GM21619 (cell line): ENCODE measurements around the gene CCM2L.

Source experiments
- ATAC-seq: cut with Tn5 transposase; IDR thresholded peaks from one replicate; pipeline ENCODE4 v1.9.1; 2021; ENCODE audit not compliant: unreplicated experiment

The CCM2L gene

GRCh38 chr20:32010101-32010500 is at the start of gene CCM2L:
Gene CCM2L (plus strand): TSS chr20:32010438. CDS start chr20:32010455, 17 bp downstream.
- no peak for ATAC-seq

DNA sequence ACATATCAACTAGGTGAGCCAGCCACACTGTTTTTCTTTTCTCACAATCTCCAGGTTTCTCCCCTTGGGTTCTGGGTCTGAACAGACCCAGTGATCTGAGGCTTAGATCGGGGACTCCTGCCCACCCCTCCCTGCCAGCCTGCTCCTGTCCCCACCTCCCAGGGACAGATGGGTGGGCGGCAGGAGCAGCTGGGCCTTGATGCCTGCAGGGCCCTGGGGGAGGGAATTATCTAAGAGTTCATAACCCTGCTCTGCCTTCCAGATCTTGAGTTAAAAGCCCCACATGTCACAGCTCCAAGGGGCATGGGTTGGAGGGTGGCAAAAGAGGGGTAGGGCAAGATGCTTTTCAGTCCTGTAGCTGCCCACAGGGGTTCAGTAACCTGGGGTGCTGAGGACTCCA is 47.5 kb upstream of the CCM2L start:
- no peak for ATAC-seq

DNA sequence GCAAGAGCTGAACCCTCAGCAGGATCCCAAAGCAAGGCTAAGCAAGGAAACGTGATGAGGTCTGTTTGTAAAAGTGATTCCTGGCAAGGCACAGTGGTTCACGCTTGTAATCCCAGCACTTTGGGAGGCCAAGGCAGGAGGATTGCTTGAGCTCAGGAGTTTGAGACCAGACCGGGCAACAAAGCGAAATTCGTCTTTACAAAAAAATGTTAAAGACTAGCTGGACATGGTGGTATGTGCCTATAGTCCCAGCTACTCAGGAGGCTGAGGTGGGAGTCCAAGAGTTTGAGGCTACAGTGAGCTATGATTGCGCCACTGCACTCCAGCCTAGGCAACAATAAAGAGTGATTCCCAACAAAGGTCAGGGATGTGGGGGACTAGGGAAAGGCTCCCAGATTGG is 46.3 kb upstream of the CCM2L start:
- ATAC-seq: no peak

GRCh38 chr20:31966991-31967655 is 43.1 kb upstream of the CCM2L start:
- no peak for ATAC-seq

DNA sequence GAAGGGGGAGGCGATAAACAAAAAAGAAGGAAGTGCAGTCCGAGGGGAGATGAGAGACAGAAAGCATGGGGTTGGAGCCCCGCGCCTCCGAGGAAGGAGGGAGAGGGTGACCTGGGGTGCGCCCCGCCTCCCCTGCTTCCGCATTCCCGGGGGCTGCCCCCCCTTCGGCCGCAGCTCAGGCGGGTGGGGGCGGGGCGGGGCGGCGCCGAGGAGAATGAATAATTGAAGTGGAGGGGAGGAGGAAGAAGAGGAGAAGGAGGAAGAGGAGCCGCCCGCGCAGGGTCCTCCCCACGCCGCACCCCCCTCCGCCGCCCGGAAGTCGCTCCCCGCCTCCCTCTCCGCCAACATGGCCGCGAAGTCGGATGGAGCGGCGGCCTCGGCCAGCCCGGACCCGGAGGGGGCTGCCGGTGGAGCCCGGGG is 42.4 kb upstream of the CCM2L start, which contains the start of gene XKR7:
XKR7 (plus strand) TSS at position 322 of the 420 bp plus-strand sequence; CDS start at position 347, 25 bp downstream.
- ATAC-seq: no peak

GRCh38 chr20:31968291-31969126 is 41.7 kb upstream of the CCM2L start:
- no peak for ATAC-seq

DNA sequence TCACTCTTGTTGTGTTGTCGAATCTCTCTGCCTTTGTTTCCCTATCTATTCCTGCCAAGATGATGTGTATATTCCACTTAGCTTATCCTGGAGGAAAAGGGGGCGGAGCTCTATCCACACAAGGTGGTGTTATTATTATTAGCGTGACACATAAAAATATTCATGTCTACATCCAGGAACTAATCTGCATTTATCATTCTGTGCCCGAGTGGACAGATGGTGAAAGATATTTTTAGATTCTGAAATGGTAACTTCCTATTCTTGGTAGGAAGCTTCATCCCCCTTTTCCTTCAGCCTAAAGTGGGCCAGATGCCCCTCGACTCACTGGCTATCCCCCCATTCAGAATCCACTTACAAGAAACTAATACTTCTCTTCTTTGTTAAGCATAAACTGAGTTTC is 40.2 kb upstream of the CCM2L start:
- no peak for ATAC-seq

DNA sequence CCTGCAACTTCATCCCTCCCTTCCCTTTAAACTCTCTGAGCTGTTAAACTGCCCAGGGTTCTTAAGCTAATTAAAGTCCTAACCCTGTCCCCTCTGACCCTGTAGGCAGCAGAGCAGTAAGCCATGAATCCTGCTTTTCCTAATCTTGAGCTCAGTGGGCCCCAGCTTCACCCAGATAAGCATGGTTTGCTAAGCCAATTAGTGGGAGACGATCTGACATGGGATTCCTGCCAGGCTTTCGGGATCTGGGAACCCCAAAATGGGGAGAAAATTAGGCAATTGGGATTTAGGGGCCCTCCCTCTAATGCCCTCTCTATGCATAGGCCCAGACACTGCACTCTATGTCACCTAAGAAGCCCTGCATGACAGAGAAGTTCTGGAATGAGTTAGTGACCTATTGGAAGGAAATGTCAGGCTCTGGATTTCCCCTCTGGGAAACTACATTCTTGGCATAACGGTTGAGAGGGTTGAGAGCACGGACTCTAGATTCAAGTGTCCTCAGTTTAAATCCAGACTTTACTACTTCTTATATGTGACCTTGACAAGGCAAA is 37.7 kb upstream of the CCM2L start:
- no peak for ATAC-seq

GRCh38 chr20:31974296-31974695 is 35.9 kb upstream of the CCM2L start:
- ATAC-seq: no peak

DNA sequence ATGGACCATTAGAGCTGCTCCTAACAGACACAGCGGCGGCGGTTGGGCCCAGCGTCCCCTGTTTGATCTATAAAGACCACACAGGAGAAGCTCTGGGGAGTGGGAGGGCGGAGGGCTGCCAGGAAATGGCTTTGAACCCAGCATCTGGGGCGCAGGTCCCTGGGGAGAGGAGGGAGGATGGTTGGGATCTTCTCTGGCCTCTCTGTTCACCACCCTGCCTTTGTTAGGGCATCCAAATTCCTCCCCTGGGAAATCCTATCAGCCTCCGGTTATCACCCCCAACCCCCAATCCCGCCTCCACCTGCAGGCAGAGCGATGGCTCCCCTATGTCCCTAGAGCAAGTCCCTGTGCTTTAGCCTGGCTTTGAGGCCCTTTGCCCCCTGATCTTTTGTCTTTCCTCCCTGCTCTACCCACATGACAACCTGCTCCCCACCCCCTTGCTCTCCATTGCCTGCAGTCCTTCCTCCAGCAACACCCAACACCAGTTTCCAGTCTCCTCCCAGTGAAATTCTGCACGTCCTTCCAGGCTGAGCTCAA is 35.2 kb upstream of the CCM2L start:
- ATAC-seq: no peak

DNA sequence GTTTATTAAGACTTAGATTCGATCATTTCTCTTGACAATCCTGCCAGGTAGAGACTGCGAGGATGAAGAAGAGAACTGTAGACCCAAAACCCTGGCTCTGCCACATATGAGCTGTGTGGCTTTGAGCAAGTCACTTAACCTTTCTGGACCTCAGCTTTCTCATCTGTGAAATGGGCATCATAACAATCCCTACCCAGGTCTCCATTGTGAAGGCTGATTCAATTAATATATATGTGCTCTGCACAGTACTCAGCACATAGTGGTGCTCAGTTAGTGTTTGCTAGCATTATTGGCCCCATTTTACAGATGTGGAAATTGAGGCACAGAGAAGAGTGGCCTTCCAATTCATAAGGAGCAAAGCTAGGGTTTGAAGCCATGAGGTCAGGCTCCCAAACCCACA is 34.4 kb upstream of the CCM2L start:
- no peak for ATAC-seq

DNA sequence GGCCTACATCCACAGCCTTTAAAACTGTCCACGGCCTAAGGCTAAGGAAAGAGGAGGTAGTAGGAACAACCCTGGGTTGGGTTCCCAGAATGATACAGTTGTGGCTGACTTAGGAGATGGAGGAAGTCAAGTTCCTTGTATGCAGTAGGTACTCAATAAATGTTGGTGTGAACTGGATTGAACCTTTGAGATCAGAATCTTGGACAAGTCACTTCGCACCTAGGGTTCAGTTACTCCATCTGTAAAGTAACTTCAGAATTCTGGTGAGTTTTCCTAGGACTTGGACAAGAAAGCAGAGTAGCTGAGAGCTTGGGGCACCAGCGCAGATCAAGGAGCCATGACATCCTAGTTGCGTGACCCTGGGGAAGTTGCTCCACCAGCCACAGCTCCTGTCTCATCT is 33.2 kb upstream of the CCM2L start:
- ATAC-seq: no peak

DNA sequence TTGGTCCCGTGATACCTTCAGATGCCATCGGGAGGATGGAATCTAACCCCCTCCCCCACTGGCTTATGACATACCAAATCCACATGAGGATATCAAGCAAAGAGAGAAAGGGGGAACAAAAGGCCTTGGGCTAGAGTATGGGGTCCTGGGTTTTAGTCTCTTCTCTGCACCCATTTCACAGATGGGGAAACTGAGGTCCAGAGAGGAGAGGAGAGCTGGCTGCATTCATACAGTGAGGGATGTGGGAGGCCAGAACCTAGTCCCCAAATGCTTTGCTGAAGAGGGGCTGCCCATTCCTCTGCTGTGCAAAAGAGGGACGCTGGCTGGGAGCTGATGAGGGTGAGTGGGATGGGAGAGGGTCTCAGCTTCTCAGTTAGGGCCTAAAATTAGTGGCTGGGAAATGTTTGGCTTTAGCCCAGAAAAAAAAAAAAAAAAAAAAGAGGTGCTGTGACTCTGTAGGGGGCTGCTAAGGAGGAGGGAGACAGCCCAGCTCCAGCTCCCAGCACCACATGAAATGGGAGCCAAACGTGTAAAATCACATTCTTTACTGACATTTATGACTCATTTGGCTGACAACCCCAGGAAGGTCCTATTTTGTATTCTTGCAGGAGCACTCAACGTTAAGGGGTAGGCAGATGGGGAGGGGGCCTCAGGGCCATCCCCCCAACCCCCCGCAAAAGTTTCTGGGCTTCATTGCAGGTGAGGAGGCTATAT is 30.4 kb upstream of the CCM2L start:
- ATAC-seq: no peak

GRCh38 chr20:31981784-31982183 is 28.5 kb upstream of the CCM2L start:
- ATAC-seq: no peak

DNA sequence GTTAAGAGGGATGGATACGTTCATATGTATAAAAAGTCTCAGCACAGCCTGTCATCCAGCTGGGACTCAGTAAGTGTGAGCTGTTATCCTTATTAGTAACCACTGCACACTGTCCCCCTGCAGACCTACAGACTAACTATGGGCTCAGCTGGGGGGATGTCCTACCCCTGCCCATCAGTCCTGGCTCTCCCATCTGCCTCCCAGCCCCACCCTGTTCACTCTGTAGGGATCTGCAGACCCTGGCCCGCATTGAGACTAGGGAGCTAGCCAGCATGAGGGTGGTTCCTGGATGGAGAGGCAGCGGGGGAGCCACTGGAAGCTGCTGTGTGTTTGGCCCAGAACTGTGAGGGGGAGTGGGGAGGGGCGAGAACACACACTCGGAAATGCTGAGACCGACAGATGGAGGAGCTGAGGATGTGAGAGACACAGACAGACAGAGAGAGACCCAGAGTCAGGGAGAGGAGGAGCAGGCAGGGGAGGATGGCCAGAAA is 25.2 kb upstream of the CCM2L start:
- no peak for ATAC-seq

GRCh38 chr20:31987744-31988143 is 22.5 kb upstream of the CCM2L start:
- no peak for ATAC-seq

- ATAC-seq: no peak
These were observed 21.7 kb upstream of the CCM2L start for GRCh38 chr20:31988430-31989015.

GRCh38 chr20:31989030-31989645 is 21.1 kb upstream of the CCM2L start:
- ATAC-seq: no peak

DNA sequence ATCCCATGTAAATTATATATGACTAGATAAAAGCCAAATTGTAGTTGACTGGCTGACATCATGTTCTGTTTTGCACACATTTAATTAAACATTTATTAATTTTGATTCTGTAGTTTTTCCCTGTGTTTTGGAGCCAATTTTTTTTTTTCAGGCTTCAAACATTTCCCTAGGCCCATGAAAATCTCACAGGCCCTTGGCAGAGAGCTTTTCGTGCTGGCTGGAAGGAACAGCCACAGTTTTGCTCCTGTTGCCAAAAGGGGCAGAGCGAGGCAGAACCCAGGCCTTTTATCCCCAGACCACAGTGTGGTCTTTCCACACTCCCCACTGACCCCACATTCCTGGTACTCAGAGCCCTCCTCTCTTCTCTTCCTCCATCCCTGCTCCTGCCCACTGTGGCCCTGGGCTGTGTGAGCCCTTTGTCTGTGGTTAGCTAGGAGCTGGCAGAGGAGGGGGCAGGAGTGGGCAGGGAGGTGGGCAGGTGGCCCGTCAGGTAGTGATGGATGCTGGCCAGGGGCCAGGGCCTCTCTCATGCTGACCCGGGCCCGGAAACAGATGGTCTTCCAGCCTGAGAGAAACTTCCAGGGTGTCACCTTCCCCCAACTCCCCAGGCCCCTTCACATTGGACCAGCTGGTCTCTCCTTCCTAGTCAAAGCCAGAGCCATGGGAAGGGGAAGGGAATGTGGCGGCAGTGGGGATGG is 19.4 kb upstream of the CCM2L start:
- no peak for ATAC-seq

DNA sequence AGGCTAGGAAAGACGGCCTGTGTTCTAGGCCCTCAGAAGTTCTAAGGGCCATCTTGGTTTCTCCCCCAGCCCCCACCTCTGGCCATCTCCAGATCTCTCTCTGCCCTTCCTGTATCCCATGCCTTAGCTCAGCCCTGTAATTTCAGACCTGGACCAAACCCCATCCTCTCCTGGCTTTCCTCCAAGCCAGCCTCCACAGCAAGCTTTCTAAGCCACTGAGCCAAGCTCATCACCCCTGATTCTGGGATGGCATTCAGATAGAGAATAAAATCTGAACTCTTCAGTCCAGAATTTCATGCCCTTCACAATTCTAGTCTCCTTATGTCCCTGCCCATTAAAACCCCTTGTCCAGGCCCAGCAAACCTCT is 18.9 kb upstream of the CCM2L start:
- ATAC-seq: no peak
